ENCODE data around the gene TMIE.

TMIE gene

DNA sequence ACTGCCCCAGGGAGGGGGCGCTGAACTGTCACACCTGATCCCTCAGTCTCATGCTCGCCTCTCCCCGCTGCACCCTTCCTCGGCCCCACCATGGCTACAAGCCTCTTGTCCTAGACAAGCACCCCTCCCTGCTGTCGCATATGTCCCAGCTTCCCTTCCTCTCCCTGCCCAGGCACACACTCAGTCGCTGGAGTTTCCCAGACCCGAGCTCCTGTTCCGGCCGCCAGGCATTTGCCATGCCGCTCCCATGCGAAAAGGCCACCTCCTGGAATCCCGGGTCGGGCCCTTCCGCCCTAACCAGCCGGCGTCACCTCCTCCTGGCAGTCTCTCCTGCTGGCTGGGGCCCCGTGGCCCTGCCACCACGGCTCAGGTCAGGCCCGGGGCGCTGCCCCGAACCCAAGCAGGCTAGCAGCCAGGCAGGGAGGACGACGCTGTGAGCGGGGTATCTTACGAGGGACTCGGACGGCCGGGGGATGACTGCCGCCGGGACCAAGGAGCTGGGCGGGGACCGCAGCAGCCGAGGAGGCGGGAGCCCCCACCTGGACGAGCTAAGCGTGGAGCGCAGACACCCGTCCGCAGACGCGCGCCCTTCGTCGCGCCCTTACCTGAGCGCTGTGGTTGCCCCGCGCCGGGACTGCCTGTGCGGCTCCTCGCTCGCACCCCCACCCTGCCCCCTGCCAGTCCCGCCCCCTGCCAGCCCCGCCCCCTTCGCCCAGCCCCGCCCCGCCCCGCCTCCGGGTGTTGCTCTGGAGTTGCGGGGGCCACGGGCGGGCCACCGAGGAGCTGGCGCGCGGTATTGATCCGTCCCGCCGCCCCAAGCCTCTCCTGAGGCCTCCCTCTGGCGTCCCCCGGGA, 7.9 kb upstream of the TMIE start, which contains the start of gene ALS2CL:
ALS2CL (minus strand) TSS at position 642 of the 854 bp plus-strand sequence. CDS start 4,239 bp downstream, outside the sequence.
- DNase-seq = peak; percentile 25 to 69 (median 48)
- CTCF ChIA-PET = interaction anchor here (0.7 kb wide), 1 partner anchor 121 kb away, joined by 3 read pairs; no protein-coding TSS in a partner anchor
- Histone ChIP-seq H3K27me3 (replicated peaks in 2 of 5; ENCODE audit: control insufficient read depth in 4 of 5, insufficient read depth in 5 of 5, low read length in 4 of 5) (no peaks in the 10 kb centered on the region), H3K36me3 (ENCODE audit: control insufficient read depth in 4 of 4, insufficient read depth in 4 of 4, low read length in 3 of 4) (no peaks in the 10 kb centered on the region), H3K4me1 (ENCODE audit: control extremely low read depth in 1 of 4, control insufficient read depth in 4 of 4, insufficient read depth in 4 of 4, low read length in 3 of 4) (peaks cover 2 to 58% (median 50%) of the 10 kb centered on the region in 4 experiments), H3K4me3 (ENCODE audit: control insufficient read depth in 1 of 7, extremely low read depth in 1 of 7, insufficient read depth in 4 of 7, low read depth in 2 of 7, low read length in 6 of 7) (peak within 1 kb of the TSS; percentile 40 to 82 (median 64)), H3K27ac (ENCODE audit: insufficient read depth in 1 of 2, low read depth in 1 of 2, low read length in 2 of 2, poor library complexity in 1 of 2, severe bottlenecking in 2 of 2) (no peak within 1 kb of the TSS), H3K9me3 (ENCODE audit: control extremely low read depth in 1 of 5, control insufficient read depth in 4 of 5, insufficient read depth in 2 of 5, low read depth in 1 of 5, low read length in 4 of 5) (no peaks in the 10 kb centered on the region)
- under 1% methylated on average over 53 of the region's 71 CpGs for WGBS (ENCODE audit: insufficient coverage)
- POLR2A ChIA-PET = interaction anchor here (0.6 kb wide), 1 partner anchor 672 kb away, joined by 3 read pairs; no protein-coding TSS in a partner anchor

DNA sequence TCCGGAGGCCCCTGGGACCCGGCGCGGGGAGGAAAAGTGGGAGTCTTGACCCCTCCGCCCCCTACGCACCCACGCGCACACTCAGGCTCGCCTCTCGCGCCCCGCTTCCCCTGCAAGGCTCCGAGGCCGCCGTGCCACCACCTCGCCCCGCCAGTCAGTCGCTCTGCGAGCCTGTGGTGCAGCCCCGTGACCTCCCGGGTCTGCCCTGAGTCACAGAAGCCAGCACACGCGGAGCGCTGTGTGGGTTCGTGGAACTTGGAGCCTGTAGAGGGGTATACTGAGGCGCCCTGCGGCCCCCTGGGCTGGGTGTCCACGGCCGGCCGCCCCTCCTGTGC, 7.3 kb upstream of the TMIE start:
- WGBS (ENCODE audit: insufficient coverage) = 17% methylated on average over 13 of the region's 30 CpGs
- peaks cover 2 to 58% (median 50%) of the 10 kb centered on the region in 4 experiments for H3K4me1 ChIP-seq (ENCODE audit: control extremely low read depth in 1 of 4, control insufficient read depth in 4 of 4, insufficient read depth in 4 of 4, low read length in 3 of 4)
- CTCF ChIA-PET = interaction anchor here (0.7 kb wide), 1 partner anchor 120 kb away, joined by 3 read pairs; no protein-coding TSS in a partner anchor

DNA sequence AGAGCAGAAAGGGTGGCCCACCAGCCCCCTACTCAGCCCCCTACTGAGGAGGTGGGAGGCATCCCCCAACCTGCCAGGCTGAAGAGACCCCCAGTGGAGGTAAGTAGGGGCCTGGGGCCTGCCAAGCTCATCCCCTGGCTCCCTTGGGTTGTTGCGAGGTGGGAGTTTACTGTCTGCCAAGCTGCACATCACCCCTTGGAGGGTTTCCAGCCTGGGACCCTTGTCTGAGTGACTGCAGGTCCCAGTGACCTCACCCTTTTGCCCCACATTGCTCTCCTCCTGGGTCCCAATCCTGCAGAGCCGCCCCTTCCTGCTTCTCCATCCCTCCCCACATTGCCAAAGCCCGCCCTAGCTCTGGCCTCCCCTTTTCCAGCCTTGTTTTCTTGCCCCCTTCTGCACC, 6.7 kb upstream of the TMIE start:
- CTCF ChIA-PET = no interaction called here

More for the DNA sequence above, 7.3 kb upstream of the TMIE start:
- H3K36me3 ChIP-seq (ENCODE audit: control insufficient read depth in 4 of 4, insufficient read depth in 4 of 4, low read length in 3 of 4) = no peaks in the 10 kb centered on the region
- no peak overlapping the region for H3K27ac ChIP-seq (ENCODE audit: insufficient read depth in 1 of 2, low read depth in 1 of 2, low read length in 2 of 2, poor library complexity in 1 of 2, severe bottlenecking in 2 of 2)
- DNase-seq = peak; percentile 39 to 80 (median 67)
- POLR2A ChIA-PET = no interaction called here
- H3K9me3 ChIP-seq (ENCODE audit: control extremely low read depth in 1 of 5, control insufficient read depth in 4 of 5, insufficient read depth in 2 of 5, low read depth in 1 of 5, low read length in 4 of 5) = no peaks in the 10 kb centered on the region
- peak overlapping the region in 5 of 7 experiments; percentile 2 to 70 (median 56) for H3K4me3 ChIP-seq (ENCODE audit: control insufficient read depth in 1 of 7, extremely low read depth in 1 of 7, insufficient read depth in 4 of 7, low read depth in 2 of 7, low read length in 6 of 7)
- no peaks in the 10 kb centered on the region for H3K27me3 ChIP-seq (replicated peaks in 2 of 5; ENCODE audit: control insufficient read depth in 4 of 5, insufficient read depth in 5 of 5, low read length in 4 of 5)

DNA sequence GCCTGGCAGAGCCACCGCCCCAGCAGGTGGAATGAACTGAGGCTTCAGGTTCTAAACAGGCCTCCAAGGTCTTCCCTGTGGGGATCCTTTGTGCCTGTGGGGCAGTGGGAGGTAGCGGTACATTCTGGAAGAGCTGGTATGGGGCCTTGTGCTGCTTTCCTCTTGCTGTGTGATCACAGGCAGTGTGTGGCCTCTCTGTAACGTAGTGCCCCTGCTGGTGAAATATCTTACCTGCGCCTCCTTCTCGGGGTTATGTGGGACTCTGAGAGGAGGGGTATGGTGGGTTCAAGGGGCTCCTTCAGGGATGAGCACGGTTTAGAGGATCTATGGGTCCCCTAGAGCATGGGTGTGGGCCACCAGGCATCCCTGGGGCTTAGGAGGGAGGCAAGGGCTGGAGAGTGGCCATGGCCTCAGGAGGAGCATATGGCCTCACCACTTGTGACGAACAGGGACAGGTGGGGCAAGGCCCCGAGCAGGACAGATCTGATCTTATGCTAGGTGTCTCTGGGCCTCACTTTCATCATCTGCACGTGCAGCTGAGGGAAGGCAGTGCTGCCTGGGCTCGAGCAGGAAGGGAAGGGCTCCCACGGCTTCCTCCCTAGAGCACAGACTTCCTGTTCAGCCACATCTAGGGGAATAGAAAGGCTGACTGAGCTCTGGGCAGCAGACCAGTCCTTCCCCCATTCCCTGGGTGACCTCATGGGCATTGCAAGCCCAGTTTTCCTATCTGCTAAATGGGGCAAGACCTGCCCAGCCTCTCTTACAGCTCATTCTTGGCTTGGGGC, 5.8 kb upstream of the TMIE start:
- H3K27me3 ChIP-seq (replicated peaks in 2 of 5; ENCODE audit: control insufficient read depth in 4 of 5, insufficient read depth in 5 of 5, low read length in 4 of 5) = peaks cover 0 to under 1% (median 0%) of the 10 kb centered on the region in 5 experiments
- no peaks in the 10 kb centered on the region for H3K9me3 ChIP-seq (ENCODE audit: control extremely low read depth in 1 of 5, control insufficient read depth in 4 of 5, insufficient read depth in 2 of 5, low read depth in 1 of 5, low read length in 4 of 5)
- H3K4me1 ChIP-seq (ENCODE audit: control extremely low read depth in 1 of 4, control insufficient read depth in 4 of 4, insufficient read depth in 4 of 4, low read length in 3 of 4) = peaks cover 2 to 58% (median 49%) of the 10 kb centered on the region in 4 experiments
- H3K4me3 ChIP-seq (ENCODE audit: control insufficient read depth in 1 of 7, extremely low read depth in 1 of 7, insufficient read depth in 4 of 7, low read depth in 2 of 7, low read length in 6 of 7) = peak overlapping the region in 1 of 7 experiments; percentile 14
- no peak overlapping the region for H3K27ac ChIP-seq (ENCODE audit: insufficient read depth in 1 of 2, low read depth in 1 of 2, low read length in 2 of 2, poor library complexity in 1 of 2, severe bottlenecking in 2 of 2)
- peak; percentile 36 to 58 (median 54) for DNase-seq
- no peaks in the 10 kb centered on the region for H3K36me3 ChIP-seq (ENCODE audit: control insufficient read depth in 4 of 4, insufficient read depth in 4 of 4, low read length in 3 of 4)
- CTCF ChIA-PET = interaction anchor here (1.2 to 2.9 kb wide), 3 partner anchors 12 to 214 kb away, joined by 3 to 7 read pairs (median 7); no protein-coding TSS in a partner anchor
- WGBS (ENCODE audit: insufficient coverage) = 41% methylated on average over 11 of the region's 11 CpGs
- POLR2A ChIA-PET = no interaction called here

More for the DNA sequence above, 6.7 kb upstream of the TMIE start:
- Histone ChIP-seq H3K27ac (ENCODE audit: insufficient read depth in 1 of 2, low read depth in 1 of 2, low read length in 2 of 2, poor library complexity in 1 of 2, severe bottlenecking in 2 of 2) (no peak overlapping the region), H3K36me3 (ENCODE audit: control insufficient read depth in 4 of 4, insufficient read depth in 4 of 4, low read length in 3 of 4) (no peaks in the 10 kb centered on the region), H3K27me3 (replicated peaks in 2 of 5; ENCODE audit: control insufficient read depth in 4 of 5, insufficient read depth in 5 of 5, low read length in 4 of 5) (no peaks in the 10 kb centered on the region), H3K4me3 (ENCODE audit: control insufficient read depth in 1 of 7, extremely low read depth in 1 of 7, insufficient read depth in 4 of 7, low read depth in 2 of 7, low read length in 6 of 7) (no peak overlapping the region), H3K4me1 (ENCODE audit: control extremely low read depth in 1 of 4, control insufficient read depth in 4 of 4, insufficient read depth in 4 of 4, low read length in 3 of 4) (peaks cover 2 to 58% (median 50%) of the 10 kb centered on the region in 4 experiments), H3K9me3 (ENCODE audit: control extremely low read depth in 1 of 5, control insufficient read depth in 4 of 5, insufficient read depth in 2 of 5, low read depth in 1 of 5, low read length in 4 of 5) (no peaks in the 10 kb centered on the region)
- no peak for DNase-seq
- WGBS (ENCODE audit: insufficient coverage) = 100% methylated on average over 2 of the region's 3 CpGs
- POLR2A ChIA-PET = no interaction called here

DNA sequence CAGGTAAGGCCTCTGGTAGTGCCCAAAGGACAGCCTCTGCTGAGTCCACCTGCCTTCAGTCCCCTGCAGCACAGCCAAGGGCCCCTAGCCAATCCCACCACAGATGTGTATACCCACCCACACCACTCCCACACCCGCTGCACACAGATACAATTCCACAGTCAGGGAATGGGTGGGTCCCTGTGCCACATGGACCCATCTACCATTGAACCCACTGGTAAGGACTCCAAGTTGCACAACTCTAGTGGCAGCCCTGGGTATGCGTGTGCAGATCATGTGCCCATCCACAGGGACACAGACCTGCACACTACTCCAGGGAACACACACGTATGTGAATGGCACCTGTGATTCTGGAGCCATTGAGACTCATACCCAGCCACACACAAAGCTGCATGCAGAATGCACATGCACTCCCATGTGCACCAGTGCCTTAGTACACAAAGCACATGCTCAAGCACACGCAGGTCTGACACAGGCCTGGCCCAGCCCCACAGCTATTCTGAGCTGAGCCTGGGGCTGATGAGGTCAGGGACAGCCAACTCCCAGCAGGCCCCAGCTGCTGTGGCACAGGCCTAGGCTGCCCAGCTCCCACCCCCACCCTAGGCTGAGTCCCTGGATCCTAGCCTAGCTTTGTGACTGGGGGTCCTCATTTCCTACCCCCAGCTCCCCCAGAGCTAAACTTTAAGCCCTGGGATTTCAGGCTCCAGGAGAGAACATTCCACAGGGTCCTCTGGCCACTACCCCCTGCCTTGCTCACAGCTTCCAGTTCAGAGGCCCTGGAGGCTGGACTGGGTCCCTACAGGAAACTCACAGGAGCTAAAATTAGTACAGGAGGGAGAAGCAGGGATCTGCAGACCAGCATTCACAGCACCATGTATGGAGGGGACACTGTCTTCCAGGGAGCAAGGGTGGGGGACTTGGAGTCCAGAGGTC, 5.0 kb upstream of the TMIE start:
- no peaks in the 10 kb centered on the region for H3K9me3 ChIP-seq (ENCODE audit: control extremely low read depth in 1 of 5, control insufficient read depth in 4 of 5, insufficient read depth in 2 of 5, low read depth in 1 of 5, low read length in 4 of 5)
- no peak overlapping the region for H3K27ac ChIP-seq (ENCODE audit: insufficient read depth in 1 of 2, low read depth in 1 of 2, low read length in 2 of 2, poor library complexity in 1 of 2, severe bottlenecking in 2 of 2)
- H3K4me3 ChIP-seq (ENCODE audit: control insufficient read depth in 1 of 7, extremely low read depth in 1 of 7, insufficient read depth in 4 of 7, low read depth in 2 of 7, low read length in 6 of 7) = no peak overlapping the region
- ChIA-PET POLR2A (interaction anchor here (0.6 kb wide), 1 partner anchor 185 kb away, joined by 3 read pairs; no protein-coding TSS in a partner anchor), CTCF (interaction anchor here (0.9 to 2.9 kb wide), 5 partner anchors 9 to 213 kb away, joined by 3 to 7 read pairs (median 4); no protein-coding TSS in a partner anchor)
- WGBS (ENCODE audit: insufficient coverage) = 83% methylated on average over 3 of the region's 4 CpGs
- H3K4me1 ChIP-seq (ENCODE audit: control extremely low read depth in 1 of 4, control insufficient read depth in 4 of 4, insufficient read depth in 4 of 4, low read length in 3 of 4) = peaks cover 2 to 50% (median 41%) of the 10 kb centered on the region in 4 experiments
- peak in 1 of 3 donors; percentile 22 for DNase-seq
- H3K27me3 ChIP-seq (replicated peaks in 2 of 5; ENCODE audit: control insufficient read depth in 4 of 5, insufficient read depth in 5 of 5, low read length in 4 of 5) = peaks cover 0 to 4% (median under 1%) of the 10 kb centered on the region in 5 experiments
- H3K36me3 ChIP-seq (ENCODE audit: control insufficient read depth in 4 of 4, insufficient read depth in 4 of 4, low read length in 3 of 4) = no peaks in the 10 kb centered on the region
